GM15510 (cell line): Measurements from ENCODE around the gene NUP98.

ENCODE experiments used
- POLR2A ChIP-seq: IDR thresholded peaks from 3 replicates; pipeline ENCODE4 v1.6.1; 2011; ENCODE audit warnings: borderline replicate concordance; ENCODE audit not compliant: insufficient read length; ENCODE audit errors: extremely low read depth

Gene NUP98

DNA sequence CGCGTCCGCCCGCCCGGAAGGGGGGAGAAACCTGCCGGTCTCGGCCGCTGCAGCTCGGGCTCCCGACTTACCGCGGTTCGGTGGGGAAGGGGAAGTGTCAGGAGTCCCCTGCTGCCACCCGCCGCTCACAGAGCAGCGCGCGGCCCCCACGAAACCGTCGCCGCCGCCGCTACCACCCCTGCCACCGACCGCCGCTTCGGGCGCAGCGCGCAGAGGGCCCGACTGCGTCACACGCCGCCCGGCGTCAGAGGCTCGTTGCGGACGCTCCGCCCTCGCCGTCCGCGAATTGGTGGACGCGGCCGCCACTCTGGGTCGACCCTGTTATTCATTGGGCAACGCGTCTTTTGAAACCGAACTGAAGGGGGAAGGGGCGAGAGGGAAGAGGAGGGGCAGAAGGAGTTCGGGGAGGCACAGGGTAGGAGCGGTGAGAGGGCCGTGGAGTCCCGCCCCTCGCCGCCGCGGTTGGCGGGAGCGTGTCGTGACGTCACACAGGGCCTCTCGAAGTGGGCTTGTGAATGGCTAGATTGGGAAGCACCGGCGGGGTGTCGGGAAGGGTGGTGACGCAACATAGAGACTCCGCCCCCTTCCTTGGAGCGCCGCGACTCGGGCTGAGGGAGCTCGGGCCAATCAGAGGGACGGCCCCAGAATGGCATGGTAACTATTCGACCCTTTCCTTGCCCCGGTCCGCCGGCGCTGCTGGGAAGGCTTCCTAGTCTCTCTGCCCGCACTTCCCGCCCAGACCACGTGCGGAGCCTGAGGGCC is at the start of gene NUP98:
Gene NUP98, minus strand, starts transcription at position 226 of the 762 bp plus-strand sequence. CDS start 15,437 bp downstream, outside the sequence.
- TF ChIP-seq POLR2A: peak; percentile 94

DNA sequence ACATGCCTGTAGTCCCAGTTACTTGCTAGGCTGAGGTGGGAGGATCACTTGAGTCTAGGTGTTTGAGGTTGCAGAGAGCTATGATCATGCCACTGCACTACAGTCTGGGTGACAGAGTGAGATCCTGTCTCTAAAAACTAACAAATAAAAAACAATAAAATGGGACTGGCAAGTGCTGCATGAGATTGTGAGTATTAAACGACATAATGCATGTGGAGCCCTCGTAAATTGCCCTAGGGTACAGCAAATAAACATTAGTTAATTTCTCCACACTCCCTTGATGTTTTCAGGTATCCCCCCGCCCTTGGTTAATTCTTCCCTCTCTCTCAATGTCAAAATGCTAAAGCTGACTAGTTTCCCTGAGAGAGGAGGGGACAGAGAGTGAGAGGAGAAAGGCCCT is 48.3 kb upstream of the NUP98 start:
- no peak for TF ChIP-seq POLR2A

DNA sequence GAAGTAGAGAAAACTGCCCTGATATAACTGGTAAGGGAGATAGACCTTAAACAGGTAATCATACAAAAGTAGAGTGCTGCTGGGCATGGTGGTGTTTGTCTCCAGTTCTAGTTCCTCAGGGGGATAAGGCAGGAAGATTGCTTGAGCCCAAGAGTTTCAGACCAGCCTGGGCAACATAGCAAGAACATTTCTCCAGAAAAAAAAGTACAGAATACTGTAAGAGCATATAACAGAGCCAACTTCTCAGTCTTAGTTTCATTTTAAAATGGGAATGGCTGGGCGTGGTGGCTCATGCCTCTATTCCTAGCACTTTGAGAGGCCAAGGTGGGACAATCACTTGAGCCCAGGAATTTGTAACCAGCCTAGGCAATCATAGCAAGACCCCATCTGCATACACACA is 47.9 kb upstream of the NUP98 start:
- TF ChIP-seq POLR2A: no peak

DNA sequence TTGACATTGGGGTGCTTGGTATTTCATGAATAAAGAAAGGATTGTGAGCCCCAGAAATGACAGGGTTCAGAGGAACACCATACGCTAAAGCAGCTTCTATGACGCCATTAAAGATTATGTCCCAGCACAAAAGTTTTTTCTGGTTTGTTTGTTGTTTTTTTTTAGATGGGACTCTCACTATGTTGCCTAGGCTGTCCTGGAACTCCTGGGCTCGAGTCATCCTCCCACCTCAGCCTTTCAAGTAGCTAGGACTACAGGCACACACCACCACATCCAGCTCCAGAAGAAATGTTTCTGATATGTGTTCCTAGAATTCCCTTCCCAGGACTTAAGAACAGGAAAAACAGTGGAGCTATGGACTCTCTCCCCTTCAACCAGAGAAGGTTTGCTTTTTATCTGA is 46.0 kb upstream of the NUP98 start:
- TF ChIP-seq POLR2A: no peak

DNA sequence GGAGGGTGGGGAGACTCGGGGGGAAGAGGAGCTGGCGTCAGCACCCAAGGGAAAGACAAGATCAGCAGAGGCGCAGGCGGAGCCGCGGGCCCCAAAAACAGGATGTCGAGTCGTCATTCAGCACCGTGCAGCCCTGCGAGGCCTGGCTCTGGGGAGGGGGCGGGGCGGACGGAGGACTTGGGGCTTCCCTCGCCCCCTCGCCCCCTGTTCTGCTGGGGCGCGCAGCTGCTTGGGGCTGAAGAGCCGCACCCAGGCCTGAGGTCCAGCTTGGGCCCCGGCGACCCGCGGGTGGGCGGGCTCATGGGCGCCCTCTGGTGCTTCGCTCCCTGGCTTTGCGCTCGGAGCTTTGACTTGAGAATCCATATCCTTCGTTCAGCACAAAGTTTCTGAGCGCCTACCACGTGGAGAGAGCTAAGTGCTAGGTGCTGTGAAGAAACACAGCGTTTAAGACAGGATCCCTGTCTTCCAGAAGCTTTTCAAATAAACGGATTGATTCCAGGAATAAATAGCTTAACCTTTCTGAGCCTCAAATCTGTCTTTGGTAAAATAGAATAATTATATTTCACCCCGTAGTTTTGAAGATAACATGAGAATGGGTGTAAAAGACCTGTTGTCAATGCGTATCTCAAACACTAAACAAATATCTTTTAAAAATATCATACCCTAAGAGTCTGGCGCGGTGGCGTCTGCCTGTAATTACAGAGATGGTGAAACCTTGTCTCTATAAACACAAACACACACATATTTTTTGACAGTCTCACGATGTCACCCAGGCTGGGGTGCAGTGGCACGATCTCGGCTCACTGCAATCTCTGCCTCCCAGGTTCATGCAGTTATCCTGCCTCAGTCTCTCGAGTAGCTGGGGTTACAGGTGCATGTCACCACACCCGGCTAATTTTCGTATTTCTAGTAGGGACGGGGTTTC is 44.3 kb upstream of the NUP98 start:
- TF ChIP-seq POLR2A: no peak

DNA sequence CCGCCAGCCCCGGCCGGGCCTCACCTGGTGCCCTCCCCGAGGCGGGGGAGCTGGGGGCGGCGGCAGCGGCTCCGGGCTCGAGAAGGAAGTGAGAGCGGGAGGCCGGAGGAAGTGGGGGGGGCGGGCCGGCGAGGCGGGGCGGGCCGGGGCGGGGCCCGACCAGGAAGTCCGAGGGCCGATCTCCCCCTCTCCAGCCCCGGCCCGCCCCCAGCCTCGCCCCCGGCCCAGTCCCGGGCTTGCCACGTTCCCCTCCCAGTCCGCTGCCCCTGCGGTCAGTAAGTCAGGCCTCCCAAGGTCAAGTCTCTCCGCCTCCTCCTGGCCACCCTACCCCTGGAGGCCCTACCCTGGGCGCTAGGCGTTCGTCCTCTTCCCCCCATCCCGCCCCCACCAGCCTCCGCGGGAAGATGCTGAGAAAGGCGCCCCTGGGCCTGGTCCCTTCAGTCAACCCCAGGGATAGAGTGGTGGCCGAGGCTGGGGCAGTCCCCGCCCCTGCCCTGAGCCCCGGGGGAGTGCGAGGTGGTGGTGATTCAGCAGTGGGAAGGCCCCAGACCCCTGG is 43.6 kb upstream of the NUP98 start, which contains the start of gene RHOG:
Gene RHOG, minus strand, starts transcription at position 90 of the 556 bp plus-strand sequence. CDS start 12,821 bp downstream, outside the sequence.
- peak; percentile 70 for TF ChIP-seq POLR2A

DNA sequence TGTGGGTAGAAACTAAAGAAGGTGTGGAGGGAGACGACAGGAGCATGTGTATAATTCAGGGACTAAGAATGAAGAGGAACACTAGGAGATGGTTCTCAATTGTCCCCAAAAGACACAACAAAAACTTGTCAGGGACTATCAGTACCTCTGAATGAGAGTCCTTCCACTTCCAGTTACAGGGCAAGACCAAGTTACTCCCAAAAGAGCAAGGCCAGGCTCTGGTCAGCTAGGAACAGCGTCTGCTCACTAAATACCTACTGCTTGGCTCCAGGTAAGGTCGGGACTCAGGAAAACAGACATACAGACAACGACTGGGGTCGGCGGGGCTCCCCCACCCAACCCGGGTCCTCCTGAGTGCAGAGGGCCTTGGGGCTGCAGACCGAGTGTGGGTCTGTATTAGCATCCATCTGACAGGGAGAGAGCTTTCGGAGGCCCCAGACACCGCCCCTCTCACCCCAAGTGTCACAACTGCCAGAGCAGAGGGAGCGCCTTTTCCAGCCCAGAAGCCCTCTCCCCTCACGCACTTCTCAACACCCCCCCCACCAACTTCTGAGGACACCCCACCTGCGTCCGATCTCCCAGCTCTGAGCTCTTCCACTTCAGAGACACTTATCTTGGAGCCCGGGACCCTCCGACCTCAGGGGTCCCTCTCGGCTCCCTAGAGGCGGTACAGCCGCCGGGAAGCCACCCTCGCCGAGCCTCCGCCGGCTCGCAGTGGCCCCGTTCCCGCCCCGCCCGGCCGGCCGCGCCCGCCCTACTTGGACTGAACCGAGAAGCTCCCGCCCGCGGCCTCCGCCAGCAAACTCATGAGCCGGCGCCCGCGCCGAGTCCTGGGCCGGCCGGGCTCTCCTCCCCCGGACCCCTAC is 42.9 kb upstream of the NUP98 start:
- no peak for TF ChIP-seq POLR2A

DNA sequence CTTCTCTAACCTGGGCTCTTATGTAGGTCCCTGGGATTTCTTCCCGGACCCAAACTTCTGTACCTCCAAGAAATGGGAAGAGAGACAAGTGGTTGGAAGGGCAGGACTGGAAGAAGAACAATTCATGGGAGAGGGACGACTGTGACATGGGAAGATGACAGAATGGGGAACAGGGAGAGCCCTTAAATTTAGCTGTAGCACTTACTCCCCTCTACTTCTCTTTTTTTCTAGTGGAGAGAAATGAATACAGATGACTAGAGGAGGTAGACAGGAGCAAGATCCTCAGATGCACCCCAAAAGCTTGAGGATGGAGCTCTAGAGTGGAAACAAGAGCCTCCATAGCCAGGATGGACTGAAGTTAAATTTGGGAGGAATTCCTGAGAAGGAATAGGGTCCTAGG is 41.1 kb upstream of the NUP98 start:
- TF ChIP-seq POLR2A: no peak

DNA sequence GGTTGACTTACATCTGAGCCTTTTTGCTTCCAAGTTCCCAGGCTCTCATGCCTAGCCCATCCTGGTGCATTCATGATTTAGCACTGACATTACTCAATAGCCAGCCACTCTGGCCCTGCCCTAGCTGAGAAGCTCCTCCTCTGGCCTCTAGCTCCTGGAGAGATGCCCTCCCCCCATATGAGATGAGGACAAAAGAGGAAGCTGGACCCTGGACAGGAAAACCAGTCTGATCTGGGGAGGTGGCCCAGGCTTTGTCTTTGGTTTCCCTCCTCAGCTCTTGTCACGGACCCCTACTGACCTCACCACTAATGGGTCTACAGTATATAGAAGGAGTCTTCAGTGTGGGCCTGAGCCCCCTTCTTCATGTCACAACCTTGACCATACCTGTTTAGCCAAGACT is 40.4 kb upstream of the NUP98 start:
- no peak for TF ChIP-seq POLR2A

DNA sequence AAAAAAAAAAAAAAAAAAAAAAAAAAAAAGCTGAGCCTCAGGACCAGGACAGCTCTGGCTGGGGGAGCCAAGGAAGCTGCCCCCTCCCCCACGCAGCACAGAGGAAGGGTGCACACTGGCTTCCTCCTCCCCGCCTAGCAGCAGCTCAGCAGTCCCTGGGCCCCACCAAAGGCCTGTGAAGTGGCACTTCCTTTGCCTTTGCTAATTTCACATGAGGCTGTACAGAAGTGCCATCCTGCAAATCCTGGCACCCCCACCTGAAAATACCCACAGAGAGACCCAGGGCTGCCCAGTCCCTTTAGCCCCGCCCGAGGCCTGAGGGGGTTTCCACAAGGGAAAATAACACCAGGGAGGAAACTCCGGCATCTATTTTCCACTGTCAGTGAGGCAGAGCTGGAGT is 39.5 kb upstream of the NUP98 start:
- no peak for TF ChIP-seq POLR2A

DNA sequence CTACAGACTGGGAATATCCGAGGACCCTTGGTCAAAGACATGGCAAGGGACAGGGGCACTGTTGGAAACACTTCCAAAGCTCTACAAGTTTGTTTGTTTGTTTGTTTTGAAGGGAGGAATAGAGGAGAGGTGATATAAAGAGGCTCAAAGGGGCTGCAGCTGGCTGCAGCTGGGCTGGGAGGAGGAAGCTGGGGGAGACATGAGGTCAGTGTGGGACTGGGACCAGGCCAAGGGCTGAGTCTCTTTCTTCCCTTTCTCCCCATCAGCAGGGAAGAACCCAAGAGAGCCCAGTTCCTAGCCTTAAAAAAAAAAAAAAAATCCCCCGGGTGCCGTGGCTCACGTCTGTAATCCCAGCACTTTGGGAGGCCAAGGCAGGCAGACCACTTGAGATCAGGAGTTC is 38.4 kb upstream of the NUP98 start:
- TF ChIP-seq POLR2A: no peak

DNA sequence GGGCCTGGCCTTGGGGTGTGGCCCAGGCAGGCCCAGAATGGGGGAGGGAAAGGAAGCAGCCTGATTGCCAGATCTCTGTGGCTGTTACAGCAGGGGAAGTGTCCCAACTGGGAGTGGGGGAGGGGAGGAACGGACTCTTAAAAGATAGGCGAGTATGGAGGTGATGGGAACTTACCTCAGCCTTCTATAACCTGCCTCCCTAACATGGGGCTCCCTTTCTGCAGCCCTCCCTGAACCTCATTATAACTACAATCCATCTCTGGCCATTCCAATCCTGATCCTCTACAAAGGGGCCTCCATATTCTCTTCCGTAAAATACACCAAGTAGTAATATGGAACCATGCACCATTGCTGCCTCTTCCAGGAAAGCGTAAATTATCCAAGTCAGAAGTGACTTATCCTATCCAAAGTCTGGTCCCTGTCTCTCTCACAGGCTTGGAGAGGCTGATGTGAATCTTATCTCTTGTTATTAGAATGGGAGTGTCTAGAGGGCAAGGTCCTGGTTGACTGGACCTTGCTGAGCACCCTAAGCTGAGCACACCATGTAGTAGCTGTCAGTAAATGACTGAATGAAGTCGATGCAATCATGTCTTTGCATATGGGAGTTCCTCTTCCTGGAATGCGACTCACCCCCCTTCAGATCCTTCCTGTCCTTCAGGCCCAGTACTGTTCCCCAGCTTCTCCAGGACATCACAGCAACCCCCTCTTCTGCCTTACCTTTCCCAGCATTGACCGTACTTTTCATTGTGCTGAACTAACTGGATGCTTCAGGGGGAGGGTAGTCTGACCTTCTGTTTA is 37.5 kb upstream of the NUP98 start:
- no peak for TF ChIP-seq POLR2A

DNA sequence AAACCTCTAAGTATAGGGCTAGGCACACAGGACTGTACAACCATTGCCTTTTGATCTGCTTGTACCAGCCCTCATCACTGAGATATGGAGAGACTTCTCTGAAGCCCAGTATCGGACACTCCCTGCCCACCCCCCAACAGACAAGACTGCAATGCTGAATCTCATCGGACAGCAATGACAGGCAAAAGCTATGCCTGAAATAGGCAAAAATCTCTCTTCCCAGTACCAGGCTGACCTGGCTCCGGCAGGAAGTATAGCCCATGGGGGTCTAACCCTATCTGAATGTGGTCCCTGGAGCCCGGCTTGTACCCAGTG is 37.0 kb upstream of the NUP98 start:
- no peak for TF ChIP-seq POLR2A

DNA sequence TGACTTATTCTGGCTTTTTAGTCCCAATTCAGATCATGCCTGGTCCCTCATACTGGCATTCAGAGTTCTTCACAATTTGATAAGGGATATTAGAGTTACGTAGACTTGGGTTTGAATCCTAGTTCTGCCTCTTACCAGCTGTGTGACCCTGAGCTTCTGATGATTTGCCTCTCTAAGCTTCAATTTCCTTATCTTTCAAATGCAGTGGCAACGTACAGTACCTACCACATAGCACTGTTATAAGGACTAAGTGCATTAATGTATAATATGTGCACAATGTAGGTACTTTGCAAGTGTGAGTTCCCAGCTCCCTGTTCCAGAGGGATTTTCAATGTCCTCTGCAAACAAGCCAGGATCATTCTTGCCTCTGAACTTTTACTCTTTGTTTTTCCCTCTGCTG is 36.1 kb upstream of the NUP98 start:
- TF ChIP-seq POLR2A: no peak
